Renal pelvis (tissue), 12 donors: Measurements from ENCODE around the gene SEPTIN3. TPM values are rescaled to one million over a fixed set of nuclear protein-coding genes. Genes with fewer than 3 reads are reported as not detected.

Experiments used
- DNase-seq: peaks from one replicate; pipeline ENCODE4 v3.0.0-alpha.2; 2013
- long read RNA-seq, 16 experiments: transcript quantifications; one replicate each; lab custom pipeline, GENCODE V29; 2026
- polyA plus RNA-seq, 3 donors: library from polyadenylated mRNA; unstranded; fragments of 120-200 nt; gene quantifications; one replicate each; pipeline ENCODE4 v1.2.1, GENCODE V29; 2013; ENCODE audit not compliant: insufficient read length in 3 of 3

SEPTIN3 gene
- polyA plus RNA-seq: 1 to 10 TPM; 5.0 to 8.0 (median 7.5) TPM
- long read RNA-seq, donor 1: 0 reads
- long read RNA-seq, donor 2, full-length matches to known transcripts: 2 of 7 reads
- long read RNA-seq, donor 2, partial matches to known transcripts: 5 of 7 reads
- long read RNA-seq, donor 2, other reads (novel, unspliced or antisense): 0 of 7 reads
- long read RNA-seq, donor 3, full-length matches to known transcripts: 1 of 1 reads
- long read RNA-seq, donor 3, partial matches to known transcripts: 0 of 1 reads
- long read RNA-seq, donor 3, other reads (novel, unspliced or antisense): 0 of 1 reads
- long read RNA-seq, donor 4: 0 reads
- long read RNA-seq, donor 5: 0 reads
- long read RNA-seq, donor 6: 0 reads
- long read RNA-seq, donor 7: 0 reads
- long read RNA-seq, donor 8, partial matches to known transcripts: 0 of 1 reads
- long read RNA-seq, donor 8, other reads (novel, unspliced or antisense): 0 of 1 reads
- long read RNA-seq, donor 9: 0 reads
- long read RNA-seq, donor 10, full-length matches to known transcripts: 3 of 3 reads
- long read RNA-seq, donor 10, partial matches to known transcripts: 0 of 3 reads
- long read RNA-seq, donor 10, other reads (novel, unspliced or antisense): 0 of 3 reads
- long read RNA-seq, donor 11, full-length matches to known transcripts: 1 of 1 reads
- long read RNA-seq, donor 11, partial matches to known transcripts: 0 of 1 reads
- long read RNA-seq, donor 11, other reads (novel, unspliced or antisense): 0 of 1 reads
- long read RNA-seq, donor 12, full-length matches to known transcripts: 1 of 1 reads
- long read RNA-seq, donor 12, partial matches to known transcripts: 0 of 1 reads
- long read RNA-seq, donor 12, other reads (novel, unspliced or antisense): 0 of 1 reads
- long read RNA-seq, donor 13: 0 reads
- long read RNA-seq, donor 14, full-length matches to known transcripts: 1 of 12 reads
- long read RNA-seq, donor 14, partial matches to known transcripts: 11 of 12 reads
- long read RNA-seq, donor 14, other reads (novel, unspliced or antisense): 0 of 12 reads
- long read RNA-seq, donor 15, full-length matches to known transcripts: 1 of 1 reads
- long read RNA-seq, donor 15, partial matches to known transcripts: 0 of 1 reads
- long read RNA-seq, donor 15, other reads (novel, unspliced or antisense): 0 of 1 reads
- long read RNA-seq, donor 16: 0 reads

- no peak for DNase-seq
These were observed at the start of gene SEPTIN3 for GRCh38 chr22:41969110-41969646. TSS of gene SEPTIN3 (plus strand) at chr22:41969443. CDS start at chr22:41971493, 2,050 bp downstream.

GRCh38 chr22:41920271-41920976 is 48.8 kb upstream of the SEPTIN3 start:
- DNase-seq: no peak

DNA sequence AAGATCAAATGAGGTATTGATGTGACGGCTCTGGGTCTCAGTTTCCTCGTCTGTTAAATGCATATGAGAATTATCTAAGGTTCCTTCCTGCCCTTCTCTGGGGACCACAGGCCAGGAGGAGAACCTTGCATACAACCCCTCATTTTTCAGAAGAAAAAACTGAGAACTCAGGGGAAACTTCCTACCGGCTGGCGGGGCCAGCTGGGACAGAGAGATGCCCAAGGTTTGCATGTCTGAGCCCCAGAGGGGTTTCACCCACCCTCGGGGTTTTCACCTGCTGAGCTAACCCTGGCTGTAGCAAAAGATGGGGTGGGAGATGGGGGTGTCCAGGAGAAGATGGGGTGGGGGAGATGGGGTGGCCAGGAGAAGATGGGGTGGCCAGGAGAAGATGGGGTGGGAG is 46.9 kb upstream of the SEPTIN3 start:
- no peak for DNase-seq

DNA sequence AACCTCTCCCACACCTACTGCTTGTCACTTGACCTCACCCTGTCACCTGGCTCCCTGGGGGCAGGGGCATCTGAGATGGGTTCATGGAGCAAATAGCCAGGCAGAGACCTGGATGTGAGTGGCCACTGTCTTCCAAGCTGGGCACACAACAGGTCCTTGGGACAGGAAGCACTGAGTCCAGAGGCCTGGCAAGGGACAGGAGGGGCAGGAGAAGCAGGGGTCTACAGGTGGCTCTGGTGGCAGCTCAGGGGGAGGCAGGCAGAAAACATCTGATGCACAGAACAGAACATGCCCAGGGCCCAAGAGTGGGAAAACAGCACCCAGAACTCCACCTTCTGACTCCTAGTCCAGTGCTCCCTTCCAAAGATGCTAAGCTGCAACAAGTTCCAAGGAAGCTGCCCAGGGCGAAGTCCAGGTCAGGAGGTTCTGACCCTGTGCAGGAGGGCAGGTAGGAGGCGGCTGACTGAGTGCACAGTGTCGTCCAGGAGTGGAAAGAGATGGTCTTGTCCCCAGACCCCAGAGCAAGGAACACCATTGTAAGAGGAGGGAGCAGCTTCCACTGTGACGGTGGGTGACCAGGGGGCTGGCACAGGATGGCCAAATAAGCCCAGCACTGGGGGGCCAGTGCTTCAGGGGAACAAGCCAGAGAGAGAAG is 46.2 kb upstream of the SEPTIN3 start:
- DNase-seq: no peak

GRCh38 chr22:41923595-41924276 is 45.5 kb upstream of the SEPTIN3 start:
- DNase-seq: no peak

- no peak for DNase-seq
These were observed 43.3 kb upstream of the SEPTIN3 start for GRCh38 chr22:41925783-41926460.

DNA sequence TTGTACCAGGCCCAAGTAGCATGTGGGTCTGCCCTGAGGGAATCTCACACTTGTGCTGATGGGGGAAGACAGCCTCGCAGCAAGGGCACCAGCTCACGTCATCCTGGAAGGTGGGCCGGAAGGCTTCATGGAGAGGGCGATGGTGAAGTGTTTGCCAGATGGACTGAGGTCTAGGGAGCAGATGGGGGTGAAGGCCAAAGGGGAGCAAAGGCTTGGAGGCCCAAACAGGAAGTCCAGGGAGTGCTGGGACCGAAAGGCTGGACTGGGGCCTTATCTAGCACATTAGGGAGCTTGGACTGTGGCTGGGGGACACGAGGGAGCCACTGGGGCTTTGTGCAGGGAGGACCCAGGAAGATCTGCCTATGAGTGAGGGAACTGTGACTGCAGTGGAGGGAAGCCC is 41.4 kb upstream of the SEPTIN3 start:
- DNase-seq: no peak

DNA sequence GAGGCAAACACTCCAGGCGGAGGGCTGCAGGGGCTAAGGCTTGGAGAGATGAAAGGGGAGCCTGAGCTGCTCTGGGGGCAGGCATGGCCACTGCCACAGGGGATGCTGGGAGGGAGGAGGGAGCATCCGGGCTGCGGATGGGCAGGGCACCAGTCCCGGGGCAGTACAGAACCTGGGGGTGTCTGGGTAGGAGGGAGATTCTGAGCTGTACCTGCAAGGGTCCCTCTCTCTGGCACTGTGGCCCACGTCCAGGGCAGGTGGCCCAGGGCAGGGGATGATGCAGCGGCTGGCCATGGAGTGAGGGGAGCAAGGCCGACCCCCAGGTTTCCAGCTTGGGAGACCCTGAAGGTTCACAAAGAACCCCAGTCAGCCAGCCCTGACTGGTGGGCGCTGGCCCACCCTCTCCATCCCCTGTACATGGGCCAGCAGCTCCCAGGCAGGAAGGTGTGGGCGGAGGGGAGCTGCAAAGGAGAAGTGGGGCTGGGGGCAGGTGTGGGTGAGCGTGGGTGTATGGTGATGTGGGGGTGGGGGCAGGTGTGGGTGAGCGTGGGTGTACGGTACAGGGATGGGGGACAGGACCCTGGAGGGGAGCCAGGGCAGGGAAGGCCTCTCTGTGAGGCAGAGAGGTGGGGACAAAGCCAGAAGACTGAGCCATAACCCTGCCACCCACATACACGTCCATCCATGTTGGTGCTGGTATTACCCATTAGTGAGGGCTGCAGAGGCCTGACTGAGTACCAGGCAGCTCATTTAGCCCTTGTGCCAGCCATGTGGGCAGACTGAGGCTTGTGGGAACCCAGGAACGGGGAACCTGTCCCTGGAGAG is 40.4 kb upstream of the SEPTIN3 start:
- no peak for DNase-seq

- no peak for DNase-seq
These were observed 39.8 kb upstream of the SEPTIN3 start for GRCh38 chr22:41929418-41929810.

- no peak for DNase-seq
These were observed 37.5 kb upstream of the SEPTIN3 start for GRCh38 chr22:41931701-41932269.

GRCh38 chr22:41932353-41932752 is 36.9 kb upstream of the SEPTIN3 start:
- no peak for DNase-seq

GRCh38 chr22:41933411-41934177 is 35.6 kb upstream of the SEPTIN3 start:
- DNase-seq: no peak

GRCh38 chr22:41934284-41935014 is 34.8 kb upstream of the SEPTIN3 start:
- DNase-seq: no peak

GRCh38 chr22:41935015-41935351 is 34.3 kb upstream of the SEPTIN3 start:
- DNase-seq: no peak

DNA sequence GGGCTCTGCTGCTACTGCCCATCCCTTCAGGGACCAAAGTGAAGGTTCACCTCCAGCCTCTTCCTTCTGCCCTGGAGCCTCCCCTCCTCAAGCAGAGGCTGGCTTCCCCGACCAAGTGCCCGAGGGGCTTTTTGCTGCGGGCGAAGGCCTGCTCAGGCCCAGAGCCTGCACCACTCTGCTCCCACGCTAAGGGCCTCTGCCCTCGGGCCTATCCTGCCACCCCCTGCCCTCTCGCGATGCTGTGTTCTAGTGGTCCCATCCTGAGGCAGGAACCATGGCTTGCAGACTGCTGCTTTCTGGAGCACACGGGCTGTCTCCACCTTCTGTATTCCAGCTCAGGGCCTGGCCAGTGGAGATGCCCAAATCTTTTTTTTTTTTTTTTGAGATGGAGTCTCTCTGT is 33.7 kb upstream of the SEPTIN3 start:
- DNase-seq: no peak

DNA sequence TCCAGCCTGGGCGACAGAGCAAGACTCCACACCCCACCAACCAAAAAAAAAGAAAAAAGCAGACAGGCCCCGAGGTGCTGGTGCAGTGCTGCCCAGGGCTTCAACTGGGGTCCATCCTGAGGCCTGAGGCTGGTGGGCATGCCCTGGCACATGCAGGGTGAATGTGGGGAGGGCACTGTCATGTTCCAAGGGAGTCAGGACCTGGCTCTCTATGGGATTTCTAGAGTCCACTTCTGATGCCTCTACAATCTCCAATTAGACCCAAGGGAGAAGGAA is 32.4 kb upstream of the SEPTIN3 start:
- DNase-seq: no peak
